Astrocyte of the hippocampus (primary cell): ENCODE data around the gene RAB28.

Source experiments
- DNase-seq: peaks from one replicate; pipeline ENCODE4 v3.0.0; 2011; ENCODE audit warnings: low read depth, low spot score

RAB28 gene

GRCh38 chr4:13484122-13484748 lies at the start of gene RAB28:
RAB28 (minus strand) TSS chr4:13484340.
- DNase-seq = peak; percentile 98

DNA sequence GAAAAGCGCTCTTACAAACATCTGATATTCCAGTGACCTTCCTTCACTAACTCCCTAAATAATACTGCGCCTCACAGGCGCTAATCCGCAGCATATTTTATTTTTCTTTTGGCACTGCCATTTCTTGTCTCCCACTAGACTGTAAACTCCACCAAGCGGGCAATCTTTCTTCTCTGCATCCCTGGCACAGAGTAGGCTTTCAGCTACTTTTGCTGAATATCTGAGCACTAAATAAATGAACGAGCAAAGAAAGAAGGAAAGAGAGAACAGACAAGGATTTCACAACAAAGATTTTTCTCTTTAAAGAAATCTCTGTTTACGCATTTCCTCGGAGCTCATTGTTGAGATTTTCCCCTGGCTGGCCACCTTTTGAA lies 47.5 kb upstream of the RAB28 start:
- DNase-seq = no peak

- DNase-seq = no peak
These were observed 46.9 kb upstream of the RAB28 start for GRCh38 chr4:13530823-13531624.

DNA sequence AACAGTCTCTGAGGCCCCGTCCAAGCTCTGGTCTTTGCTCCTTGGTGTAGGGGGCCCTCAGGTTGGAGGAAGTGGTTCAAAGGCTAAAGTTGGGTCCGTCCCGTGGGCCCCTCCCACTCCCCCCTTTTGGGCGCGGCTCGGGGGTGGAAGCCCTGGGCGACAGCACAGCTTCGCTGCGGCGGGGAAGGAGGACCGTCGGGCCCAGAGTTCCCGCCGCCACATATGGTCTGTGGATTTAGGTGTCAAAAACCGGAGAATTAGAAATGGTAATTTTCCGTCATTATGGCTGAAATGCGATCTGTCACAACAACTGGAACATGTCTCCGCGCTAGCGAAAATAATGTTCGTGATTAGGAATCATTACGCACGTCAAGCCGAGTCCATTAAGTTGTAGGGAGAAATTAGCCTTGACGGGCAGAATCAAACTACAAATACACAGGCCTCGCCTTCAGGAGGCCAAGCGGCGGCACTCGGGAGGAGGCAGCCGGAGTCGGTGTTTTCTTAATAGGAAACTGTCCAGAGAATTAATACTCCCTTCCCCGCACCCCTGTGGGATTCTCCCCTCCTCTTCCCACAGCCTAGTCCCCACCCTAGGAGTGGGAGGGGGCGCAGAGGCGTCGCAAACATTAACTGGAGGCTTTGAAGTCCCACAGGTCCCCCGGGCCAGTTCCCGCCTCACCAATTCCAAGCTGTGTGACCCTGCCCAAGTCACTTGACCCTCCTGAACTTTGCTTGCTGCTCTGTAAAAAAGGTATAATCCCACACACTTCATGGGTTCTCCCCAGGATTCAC lies 45.2 kb upstream of the RAB28 start:
- DNase-seq = no peak

GRCh38 chr4:13528821-13529127 lies 44.6 kb upstream of the RAB28 start:
- no peak for DNase-seq

DNA sequence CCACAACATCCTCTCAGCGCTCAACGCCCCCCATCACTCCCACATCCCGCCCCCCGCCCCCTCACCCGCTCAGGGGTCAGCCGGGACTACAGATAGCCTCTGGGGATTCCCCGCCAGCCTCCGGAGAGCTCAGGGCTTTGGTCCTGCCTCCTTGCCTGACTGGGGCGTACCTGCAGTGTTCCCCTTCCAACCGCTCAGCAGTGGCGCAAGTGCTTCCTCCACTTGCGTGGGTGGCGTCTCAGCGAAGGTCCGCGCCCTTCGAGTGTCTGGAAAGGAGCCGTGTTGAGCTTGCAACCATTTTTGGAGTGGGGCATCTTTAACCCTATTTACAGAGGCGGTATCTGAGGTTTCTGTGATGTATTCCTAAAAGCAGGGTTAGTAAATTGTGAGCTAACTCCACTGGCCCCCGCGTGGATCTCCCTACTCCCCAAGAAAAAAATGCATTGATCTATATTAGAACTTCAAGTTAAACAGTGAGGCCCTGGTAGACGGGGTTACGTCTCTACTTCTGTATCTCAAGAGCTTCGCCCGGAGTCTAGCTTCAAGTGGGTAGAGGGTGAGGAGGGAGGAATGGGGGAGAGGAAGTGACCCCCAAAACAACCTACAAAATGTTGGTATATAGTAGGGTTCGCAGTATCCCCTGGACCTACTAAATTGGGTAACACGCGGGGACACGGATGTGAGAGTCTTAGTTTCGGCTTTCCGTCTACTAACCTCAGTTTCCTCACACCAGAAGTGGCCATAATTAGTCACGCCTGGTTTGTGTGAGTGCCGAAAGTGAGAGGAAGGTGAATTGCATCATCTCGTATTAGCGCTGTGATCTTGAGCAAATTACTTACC lies 44.1 kb upstream of the RAB28 start:
- no peak for DNase-seq

GRCh38 chr4:13527192-13527980 lies 43.2 kb upstream of the RAB28 start:
- no peak for DNase-seq

DNA sequence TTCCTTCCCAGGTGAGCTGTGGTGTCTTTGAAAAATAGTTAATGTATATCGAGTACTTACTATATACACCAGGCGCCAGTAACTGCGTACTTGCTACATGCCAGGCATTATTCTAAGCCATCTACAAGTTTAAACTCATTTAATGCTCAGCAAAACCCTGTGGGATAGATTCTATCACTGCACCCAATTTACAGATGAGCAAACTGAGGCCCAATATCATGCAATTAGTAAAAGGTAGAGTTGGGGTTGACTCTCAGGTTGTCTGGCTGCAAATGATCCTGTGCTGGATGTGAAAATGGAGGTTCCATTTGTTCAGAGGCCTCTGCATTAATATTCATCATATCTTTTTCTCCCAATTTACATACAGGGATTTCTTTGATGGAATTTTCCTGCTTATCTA lies 42.5 kb upstream of the RAB28 start:
- no peak for DNase-seq

DNA sequence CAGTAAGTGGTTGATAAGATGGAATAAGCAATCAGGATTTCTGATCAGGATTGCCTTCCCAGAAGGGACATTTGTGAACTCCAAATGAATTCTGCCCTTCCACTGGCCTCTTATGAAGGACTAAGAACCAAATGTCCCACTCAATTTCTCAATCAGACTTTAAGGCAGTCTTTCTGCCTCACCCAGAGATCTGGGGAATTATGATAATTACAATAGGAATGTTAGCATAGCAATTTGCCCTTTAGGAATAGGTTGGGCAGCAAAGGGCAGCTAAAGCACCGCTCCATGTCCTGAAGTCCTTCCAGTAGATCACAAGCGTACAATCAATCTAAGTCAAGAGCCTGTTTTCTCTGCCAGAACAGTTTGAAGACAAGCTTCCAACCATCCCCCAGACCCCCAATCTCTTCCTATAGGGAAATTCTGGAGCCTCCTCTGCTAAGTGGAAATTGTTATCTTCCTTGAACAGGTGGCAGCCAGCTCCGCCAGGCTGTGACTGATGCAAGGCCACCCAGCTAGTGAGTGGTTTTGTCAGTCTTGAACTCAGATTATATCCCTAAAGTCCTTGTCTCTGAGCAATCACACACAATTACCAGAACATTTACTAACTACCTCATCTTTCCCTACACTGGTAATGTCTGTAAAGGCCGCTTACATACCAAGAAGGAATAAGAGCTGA lies 41.6 kb upstream of the RAB28 start:
- DNase-seq = no peak

- DNase-seq = peak; percentile 68
These were observed 40.5 kb upstream of the RAB28 start for GRCh38 chr4:13524504-13525243.

GRCh38 chr4:13523591-13524503 lies 39.7 kb upstream of the RAB28 start:
- DNase-seq = no peak

DNA sequence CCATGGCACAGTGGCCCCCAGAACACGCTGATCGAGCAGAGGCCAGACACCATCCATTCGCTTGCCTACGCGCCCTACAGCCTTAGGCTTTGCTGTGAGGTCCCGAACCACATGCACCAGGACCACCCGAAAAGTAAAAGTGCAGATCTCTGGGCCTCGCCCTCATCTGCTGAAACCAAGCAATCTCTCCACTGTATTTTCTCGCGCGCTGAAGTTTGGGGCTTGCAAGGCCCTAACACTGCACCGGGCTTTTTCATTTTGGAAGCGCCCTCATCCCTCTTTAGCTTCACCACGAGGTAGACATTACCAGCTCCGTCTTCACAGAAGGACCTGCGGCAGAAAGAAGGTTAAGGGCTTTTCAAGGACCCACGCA lies 39.0 kb upstream of the RAB28 start:
- DNase-seq = no peak

DNA sequence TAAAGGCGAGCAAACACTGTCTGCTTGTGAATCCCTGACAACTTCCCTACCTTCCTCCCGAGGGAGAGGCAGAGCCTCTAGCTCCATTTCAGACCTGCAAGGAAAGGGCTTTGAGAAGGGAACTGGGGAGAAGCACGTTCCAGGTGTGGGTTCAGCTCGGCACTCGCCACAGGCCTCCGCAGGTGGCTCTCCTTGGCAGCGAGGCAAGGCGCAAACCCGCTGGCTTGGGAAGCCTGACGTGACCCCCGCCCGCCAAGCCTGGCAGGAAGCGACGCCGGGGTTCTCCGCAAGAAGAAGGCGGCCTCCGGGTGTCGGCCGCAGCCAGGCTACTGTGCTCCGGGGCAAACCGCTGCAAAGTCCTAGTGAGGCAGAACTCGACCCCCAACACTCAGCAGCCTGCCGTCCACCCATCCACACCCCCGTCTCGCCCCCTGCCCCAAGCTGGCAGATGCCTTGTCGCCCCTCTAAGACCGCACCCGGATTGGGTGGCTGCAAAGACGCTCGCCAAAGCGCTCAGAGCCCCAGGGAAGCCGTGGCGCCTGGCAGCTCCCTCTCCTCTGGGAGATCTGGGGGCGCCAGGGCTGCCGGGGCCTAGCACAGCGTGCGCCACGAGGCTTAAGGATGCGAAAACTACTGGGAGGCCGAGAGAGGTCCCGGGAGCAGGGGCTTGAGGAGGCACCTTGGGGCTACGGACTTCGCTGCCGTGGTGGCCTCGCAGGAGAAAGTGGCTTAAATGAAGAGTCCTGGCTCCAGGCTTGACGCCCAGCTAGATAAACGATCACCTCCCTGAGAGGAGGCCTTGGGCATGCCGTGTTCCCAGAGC lies 38.4 kb upstream of the RAB28 start:
- DNase-seq = no peak

GRCh38 chr4:13521047-13521446 lies 36.9 kb upstream of the RAB28 start:
- DNase-seq = no peak

GRCh38 chr4:13516315-13516860 lies 32.2 kb upstream of the RAB28 start:
- DNase-seq = no peak

DNA sequence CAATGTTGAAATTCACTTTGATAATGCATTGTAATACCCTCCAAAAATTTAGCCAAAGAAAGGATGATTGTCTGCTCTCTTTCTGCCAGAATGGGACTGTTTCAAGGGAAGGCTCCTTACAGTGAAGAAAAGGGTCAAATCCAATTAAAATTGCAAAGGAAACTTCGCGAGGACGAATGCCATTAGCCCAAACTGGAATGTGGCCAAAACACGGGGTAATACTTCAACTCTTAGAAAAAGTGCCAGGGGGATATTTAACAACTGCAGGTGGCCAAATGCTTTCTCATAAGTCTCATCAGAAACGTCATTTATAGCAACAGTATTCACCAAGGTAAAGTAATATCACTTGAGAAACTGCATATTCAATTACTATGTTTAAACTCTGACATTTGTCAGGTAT lies 31.1 kb upstream of the RAB28 start:
- no peak for DNase-seq

- DNase-seq = no peak
These were observed 30.6 kb upstream of the RAB28 start for GRCh38 chr4:13514722-13515121.

DNA sequence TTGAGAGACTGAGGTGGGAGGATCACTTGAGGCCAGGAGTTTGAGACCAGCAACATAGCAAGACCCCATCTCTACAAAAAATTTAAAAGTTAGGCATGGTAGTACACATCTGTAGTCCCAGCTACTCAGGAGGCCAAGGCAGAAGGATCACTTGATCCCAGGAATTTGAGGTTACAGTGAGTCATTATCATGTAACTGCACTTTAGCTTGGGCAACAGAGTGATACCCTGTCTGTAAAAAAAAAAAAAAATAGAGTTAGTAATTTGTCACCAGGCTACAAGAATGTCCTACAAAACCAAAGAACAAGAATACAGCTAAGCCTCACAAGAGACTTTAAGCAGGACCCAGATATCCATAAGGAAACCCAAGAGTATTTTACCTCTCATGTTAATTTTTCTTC lies 27.0 kb upstream of the RAB28 start:
- DNase-seq = no peak
